HG03575 (cell line): ENCODE results near the gene RAD17.
"Not testable (repeated sequence)": the region's sequence is repeated elsewhere in the genome, so short reads cannot be mapped to it uniquely, and the experiment has no call there.

Experiments
- ATAC-seq: cut with Tn5 transposase; IDR thresholded peaks from one replicate; pipeline ENCODE4 v1.9.1; 2021; ENCODE audit not compliant: unreplicated experiment, insufficient number of reproducible peaks, low FRiP score; ENCODE audit errors: extremely low read depth

Gene RAD17, protein sequence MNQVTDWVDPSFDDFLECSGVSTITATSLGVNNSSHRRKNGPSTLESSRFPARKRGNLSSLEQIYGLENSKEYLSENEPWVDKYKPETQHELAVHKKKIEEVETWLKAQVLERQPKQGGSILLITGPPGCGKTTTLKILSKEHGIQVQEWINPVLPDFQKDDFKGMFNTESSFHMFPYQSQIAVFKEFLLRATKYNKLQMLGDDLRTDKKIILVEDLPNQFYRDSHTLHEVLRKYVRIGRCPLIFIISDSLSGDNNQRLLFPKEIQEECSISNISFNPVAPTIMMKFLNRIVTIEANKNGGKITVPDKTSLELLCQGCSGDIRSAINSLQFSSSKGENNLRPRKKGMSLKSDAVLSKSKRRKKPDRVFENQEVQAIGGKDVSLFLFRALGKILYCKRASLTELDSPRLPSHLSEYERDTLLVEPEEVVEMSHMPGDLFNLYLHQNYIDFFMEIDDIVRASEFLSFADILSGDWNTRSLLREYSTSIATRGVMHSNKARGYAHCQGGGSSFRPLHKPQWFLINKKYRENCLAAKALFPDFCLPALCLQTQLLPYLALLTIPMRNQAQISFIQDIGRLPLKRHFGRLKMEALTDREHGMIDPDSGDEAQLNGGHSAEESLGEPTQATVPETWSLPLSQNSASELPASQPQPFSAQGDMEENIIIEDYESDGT

DNA sequence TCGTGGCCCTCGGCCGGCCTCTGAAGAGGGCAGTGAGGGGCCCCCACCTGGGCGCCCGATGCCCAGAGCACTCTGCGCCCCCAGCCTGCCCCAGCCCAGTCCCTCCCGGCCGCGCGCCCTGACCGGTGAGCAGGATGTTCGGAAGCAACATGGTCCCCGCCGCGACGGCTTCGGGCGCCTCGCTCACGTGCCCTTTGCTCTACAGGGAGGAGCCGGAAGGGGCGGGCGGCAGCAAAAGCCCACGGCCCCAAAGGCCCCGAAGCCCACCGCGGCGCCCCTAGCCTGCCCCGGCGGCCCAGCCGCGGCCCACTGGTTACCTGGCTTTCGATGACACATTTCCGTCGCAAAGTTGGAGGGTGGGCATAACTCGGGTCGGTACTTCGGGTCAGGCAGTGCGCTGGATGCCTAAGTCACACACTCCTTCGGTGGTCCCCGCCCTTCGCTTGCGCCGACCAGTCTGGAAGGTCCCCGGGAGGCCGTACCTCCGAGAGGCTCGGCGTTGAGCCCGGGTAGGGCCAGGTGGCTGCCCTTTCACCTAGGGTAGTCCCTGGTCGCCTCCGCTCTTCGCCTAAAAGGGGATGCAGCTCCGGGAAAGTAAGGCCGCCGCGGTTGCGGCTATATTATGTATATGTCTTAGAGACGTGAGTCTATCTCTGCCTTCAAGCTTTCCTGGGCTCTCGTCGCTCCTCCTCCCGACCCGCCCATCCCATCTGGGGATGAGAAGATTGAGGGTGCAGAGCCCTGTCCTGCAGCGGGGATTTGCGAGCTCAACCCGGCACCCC, at the start of gene RAD17, which contains the start of the genes AK6 and TAF9:
TSS of gene RAD17 (plus strand) at position 479 of the 782 bp plus-strand sequence. CDS start 2,391 bp downstream, outside the sequence.
TSS of gene AK6 (minus strand) at position 181 of the 782 bp plus-strand sequence. CDS start at position 151, 30 bp downstream.
TSS of gene TAF9 (minus strand) at position 181 of the 782 bp plus-strand sequence. CDS start 3,783 bp downstream, outside the sequence.
- ATAC-seq: peak; percentile 82

DNA sequence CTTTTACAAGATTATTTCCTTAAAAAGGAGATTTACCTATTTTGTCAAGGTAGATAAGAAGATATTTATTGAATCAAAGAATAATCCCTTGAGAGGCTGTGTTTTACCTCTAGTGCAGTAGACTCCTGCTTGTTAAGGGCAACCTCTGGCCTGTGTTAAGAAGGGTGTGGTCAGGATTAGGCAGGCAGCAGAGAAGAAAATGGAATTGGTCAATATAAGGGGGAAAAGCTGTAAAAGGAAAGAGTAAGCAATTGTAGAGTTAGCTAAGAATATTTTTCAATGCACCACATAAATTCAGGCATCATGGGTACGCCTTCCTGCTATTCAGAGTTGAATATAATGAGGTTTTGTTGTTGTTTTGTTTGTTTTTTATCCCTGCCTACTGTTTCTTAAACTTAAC, 43.3 kb upstream of the RAD17 start:
- ATAC-seq: no peak

DNA sequence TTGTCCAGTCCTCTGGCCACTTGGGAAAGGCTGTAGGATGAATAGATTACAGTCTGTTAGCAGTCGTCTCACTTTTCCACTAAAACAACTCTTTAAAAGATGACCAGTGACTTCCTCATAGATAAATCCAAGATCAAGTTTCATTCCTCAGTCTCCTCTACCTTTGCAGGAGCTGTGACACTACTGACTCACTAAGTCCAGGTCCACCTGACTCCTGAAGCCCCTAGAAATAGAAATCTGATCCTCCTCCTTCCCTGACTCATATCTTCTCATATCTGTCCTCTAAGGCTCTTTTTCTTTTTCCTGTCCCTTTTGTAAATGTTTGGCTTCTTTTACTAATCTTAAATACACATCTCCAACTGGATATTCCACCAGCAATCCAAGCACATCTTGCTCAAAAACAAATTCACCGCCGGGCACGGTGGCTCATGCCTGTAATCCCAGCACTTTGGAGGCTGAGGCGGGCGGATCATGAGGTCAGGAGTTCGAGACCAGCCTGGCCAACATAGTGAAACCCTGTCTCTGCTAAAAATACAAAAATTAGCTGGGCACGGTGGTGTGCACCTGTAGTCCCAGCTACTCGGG, 39.6 kb upstream of the RAD17 start:
- ATAC-seq: no peak

DNA sequence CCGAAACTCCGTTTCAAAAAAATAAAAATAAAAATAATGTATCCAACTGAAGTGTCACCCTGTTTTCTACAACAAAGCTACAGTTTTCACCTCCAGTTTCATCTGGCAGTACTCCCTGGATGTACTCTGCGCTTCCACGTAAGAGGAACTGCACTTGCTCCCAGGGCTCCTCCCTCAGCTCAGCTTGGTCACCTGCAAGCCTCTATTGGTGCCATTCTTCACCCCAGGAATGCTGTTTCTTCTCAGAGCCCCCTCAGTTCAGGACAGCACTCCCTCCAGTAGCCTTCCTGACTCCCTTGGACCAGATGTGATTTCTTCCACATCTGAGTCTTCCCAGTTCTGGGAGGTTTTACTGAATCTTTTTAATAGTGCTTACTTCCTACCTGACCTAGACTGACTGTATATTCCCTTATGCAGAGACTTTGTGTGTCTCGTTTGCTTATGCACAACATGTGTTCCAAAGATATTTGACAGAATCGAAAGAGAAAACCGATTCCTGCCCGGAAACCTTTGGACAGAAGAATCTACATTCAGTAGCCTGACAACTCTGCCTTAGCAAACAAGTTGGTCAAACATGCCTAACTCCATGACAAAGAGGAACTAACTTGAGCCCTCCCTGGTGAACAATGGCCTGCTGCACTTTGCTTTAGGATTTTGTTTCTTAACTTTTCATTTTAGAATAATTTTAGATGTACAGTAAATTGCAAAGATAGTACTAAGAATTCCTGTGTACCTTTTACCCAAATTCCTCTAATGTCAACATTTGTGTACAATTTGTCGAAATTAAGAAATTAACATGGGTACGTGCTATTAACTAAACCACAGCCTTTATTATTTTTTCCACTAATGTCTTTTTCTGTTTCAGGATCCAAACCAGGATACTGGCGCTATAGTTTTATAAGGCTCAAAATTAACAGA, 37.8 kb upstream of the RAD17 start:
- ATAC-seq: no peak

DNA sequence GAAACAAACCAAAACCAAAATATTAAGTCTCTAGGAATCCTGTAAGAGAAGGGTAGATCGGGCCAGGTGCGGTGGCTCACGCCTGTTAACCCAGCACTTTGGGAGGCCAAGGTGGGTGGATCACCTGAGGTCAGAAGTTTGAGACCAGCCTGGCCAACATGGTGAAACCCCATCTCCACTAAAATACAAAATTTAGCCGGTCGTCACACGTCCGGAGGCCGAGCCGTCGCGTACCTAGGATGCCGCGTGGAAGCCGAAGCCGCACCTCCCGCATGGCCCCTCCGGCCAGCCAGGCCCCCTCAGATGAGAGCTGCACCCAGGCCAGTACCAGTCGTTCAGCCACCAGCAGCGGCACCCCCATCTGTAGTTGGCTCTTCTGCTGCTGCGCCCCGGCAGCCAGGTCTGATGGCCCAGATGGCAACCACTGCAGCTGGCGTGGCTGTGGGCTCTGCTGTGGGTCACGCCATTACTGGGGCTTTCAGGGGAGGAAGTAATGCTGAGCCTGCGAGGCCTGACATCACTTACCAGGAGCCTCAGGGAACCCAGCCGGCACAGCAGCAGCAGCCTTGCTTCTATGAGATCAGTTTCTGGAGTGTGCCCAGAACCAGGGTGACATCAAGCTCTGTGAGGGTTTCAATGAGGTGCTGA, 35.8 kb upstream of the RAD17 start:
- not testable (repeated sequence) for ATAC-seq

DNA sequence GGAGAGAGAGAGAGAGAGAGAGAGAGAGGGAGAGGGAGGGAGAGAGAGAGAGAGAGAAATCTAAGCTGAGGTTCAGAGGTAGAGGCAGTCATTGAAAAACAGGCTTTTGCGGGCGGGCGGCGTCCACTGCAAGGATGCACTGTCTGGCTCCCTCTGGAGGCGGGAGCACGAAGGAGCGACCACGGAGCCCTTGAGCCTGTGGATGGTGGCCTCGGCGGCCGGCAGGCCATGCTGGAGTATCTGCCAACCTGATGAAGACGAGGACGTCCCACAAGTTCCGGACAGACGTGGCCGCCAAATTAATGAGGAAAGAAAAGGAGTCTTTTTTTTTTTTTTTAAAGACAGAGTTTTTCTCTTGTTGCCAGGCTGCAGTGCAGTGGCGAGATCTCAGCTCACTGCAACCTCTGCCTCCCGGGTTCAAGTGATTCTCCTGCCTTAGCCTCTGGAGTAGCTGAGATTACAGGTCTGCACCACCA, 34.8 kb upstream of the RAD17 start:
- ATAC-seq: no peak

DNA sequence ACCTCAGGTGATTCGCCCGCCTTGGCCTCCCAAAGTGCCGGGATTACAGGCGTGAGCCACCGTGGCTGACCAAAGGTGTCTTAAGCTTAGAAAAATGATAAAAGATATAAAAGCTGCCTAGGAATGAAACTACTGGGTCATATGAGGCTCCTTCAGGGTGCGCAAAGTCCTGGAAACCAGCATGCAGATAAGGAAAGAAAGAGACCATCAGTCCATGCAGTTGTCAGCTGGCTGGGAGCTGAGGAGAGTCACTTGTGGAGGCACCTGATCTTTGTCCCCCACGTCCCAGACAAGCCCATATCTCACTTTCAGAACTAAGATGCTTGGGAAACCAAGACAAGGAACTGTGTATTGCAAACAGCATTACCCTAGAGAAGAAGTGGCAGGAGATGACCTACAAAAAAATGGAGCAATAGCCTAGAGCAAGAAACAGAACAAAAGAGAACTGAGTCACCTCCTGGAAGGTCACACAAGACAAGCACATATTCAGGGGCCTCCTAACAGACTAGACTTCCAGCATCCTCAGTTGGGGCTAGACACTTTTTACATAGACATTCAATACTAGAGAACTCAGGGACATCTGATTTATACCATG, 34.2 kb upstream of the RAD17 start:
- no peak for ATAC-seq

DNA sequence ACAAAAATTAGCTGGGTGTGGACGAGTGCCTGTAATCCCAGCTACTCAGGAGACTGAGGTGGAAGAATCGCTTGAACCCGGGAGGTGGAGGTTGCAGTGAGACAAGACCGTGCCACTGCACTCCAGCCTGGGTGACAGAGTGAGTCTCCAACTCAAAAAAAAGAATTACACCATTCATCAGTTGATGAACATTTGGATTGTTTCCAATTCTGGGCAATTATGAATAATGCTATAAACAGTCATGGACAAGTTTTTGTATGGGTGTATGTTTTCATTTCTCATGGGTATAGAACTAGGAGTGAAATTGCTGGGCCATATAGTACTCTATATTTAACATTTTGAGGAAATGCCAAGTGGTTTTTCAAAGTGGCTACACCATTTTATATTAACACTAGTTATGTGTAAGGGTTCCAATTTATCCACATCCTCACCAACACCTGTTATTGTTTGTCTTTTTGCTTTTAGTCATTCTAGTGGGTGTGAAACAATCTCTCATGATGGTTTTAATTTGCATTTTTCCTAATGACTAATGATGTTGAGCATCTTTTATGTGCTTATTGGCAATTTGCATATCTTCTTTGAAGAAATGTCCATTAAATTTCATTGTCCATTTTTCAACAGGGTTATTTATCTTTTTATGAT, 28.0 kb upstream of the RAD17 start:
- no peak for ATAC-seq

DNA sequence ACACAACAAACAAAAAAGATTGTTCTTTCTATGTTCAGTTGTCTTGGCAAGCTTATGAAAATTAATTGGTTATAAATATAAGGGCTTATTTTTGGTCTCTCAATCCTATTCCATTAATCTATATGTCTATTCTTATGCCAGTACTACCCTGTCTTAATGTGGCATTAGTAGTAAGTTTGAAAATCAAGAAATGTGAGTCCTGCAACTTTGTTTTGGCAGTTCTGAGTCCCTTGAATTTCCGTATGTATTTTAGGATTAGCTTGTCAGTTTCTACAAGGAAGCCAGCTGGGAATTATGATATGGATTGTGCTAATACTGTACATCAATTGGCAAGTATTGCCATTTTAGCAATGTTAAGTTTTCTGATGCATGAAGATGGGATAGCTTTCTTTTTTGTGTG, 26.5 kb upstream of the RAD17 start:
- ATAC-seq: no peak

DNA sequence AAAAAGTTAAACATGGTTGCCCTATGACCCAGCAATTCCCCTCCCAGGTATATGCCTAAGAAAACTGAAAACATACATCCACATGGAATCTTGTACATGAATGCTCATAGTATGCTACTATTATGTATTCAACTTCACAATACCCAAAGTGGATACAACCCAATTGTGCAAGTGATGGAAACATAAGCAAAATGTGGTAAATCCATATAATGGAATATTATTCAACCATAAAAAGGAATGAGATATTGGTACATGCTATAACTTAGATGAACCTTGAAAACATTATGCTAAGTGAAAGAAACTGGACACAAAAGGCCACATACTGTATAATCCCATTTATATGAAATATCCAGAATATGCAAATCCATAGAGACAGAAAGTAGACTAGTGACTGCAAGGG, 19.0 kb upstream of the RAD17 start:
- no peak for ATAC-seq

DNA sequence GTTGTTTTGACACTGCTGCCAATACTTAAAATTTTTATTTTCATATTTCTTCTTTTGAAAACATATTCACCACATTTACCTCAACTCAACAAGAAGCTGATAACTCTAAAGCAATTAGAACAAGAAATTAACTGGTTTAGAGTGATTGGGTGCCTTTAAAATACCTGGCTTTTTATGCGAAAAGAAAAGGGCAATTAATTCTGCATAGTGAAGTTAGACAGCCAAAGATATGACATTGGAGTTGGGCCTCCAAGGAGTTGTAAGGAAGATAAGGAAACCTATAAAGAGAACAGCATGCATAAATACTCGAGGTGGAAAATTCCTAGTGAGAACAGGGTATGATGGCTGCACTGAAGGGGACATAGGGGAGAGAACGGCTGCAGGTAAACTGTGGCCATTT, 9.9 kb upstream of the RAD17 start:
- no peak for ATAC-seq

DNA sequence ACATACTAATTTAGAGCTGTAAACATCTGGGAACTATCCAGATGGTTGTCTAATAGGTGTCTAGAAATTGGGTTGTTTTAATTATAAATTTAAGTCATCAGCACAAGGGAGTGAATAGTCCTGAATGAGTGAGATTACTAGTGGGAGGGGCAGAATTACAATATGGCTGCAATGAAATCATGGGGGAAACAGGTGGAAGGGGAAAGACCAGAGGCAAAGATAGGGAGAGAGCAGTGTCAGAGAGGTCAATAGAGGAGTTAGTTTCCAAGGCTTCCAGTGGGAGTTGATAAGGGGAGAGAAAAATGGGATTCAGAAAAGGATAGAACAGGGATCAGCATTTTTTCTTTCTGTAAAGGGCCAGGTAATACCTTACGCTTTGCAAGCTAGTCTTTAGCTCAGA, 9.2 kb upstream of the RAD17 start:
- ATAC-seq: no peak

DNA sequence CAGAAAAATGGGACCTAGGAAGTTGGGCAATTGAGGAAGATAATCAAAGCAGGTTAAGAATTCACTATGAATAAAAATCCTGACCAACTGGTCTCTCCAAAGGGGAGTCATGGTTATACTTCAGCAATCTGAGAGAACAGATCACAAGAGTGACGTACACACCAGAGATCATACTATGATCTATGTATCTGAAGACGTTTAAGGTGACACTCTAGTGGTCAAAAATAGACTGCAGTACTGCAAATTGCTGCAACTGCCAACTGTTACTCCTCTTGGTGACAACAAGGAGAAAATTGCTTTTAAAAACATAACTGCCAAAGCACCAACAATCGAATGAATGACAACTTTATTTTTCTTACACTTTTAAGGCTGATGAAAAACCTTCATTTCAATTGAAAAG, 5.2 kb upstream of the RAD17 start:
- no peak for ATAC-seq

DNA sequence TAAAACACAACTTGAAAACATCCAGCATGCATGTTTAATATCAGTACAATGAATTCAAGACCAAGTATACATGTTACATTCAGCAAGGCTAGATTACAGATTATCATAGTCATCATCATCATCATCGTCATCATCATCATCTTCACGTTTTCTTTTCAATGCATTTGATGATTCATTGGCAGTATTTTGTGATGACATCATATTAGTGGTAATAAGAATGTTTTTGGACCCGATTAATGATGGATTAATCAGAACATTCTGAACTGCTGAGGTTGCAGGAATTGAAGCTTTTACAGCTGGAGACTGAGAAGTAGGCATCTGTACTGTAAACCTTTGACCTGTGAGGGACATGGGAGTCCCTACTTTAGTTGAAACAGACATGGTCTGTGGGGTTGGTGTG, 4.8 kb upstream of the RAD17 start:
- ATAC-seq: no peak

DNA sequence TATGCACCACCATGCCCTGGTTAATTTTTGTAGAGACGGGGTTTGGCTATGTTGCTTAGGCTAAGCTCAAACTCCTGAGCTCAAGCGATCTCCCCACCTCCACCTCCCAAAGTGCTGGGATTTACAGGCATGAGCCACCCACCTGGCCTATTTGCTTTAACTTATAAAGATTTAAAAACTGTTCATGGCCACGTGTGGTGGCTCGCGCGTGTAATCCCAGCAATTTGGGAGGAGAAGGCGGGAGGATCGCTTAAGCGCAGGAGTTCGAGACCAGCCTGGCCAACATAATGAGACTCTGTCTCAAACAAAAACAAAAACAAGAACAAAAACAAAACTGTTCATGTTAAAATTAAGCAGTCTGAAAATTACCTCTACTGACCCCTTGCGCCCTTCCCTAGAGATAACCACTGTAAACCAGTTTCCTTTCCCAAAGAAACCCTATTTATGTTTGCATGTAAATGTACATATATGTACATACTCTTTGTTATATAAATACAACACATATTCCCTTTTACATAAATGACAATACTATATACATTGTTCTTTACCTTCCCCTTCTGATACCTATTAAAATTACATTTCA, 1.8 kb upstream of the RAD17 start:
- ATAC-seq: no peak

DNA sequence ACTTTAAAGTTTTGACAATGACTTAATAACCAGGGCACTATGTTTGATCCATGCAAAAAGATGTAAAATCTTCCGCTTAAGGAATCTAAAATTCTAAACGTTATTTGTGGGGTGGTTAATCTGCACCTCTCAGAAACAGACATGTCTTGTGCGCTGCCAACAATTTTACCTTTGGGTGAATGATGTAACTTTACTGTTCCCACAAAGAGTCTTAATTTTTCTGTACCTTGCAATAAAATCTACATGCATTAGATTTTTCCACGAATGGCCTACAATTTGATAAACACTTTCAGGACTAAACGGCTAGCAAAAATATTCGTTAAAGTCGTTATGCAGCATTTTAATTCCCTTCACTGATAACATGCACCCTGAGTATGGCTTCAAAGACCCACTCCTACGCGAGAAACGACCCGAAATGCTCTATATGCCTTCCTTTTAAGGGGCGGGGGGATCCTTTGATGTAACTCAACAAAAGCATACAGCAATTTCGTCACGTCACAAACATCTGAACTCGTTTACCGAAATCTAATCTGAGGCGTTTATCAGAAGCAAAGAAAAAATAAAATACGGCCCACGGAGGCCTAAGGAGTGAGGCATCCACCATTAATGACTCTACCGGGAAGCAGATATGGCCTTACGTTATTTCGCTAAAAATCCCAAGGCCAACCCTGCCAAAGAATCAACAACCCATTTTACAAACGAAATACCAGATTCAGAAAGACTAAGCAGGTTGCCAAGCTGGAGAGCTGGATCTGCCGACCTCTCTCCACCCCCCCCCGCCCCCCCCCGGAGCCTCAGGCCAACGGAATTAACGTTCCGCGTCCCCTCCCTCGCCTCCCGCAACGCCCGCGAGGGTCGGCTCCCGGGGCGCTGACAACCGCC, 919 bp upstream of the RAD17 start:
- no peak for ATAC-seq
